HL-60 (cell line): ENCODE results near the gene TRMT44.
A peak's percentile ranks its signal among the peaks of the same experiment; 100 is the strongest.

Source experiments
- DNase-seq, 2 experiments: peaks; one replicate each; pipeline ENCODE4 v3.0.0-alpha.2; 2010 to 2020; ENCODE audit warnings: low read depth in 1 of 2, low spot score in 1 of 2
- H3K27ac ChIP-seq: fragments of 250-450 bp; sonication (Bioruptor Pico); replicated peaks from 2 replicates; pipeline ENCODE4 v1.5.1; 2020; ENCODE audit warnings: mild to moderate bottlenecking, moderate library complexity
- H3K27me3 ChIP-seq: fragments of 250-450 bp; sonication (Bioruptor Pico); 2 replicates; pipeline ENCODE4 v1.5.1; 2021; ENCODE audit warnings: mild to moderate bottlenecking, moderate library complexity; ENCODE audit not compliant: insufficient read depth, poor library complexity, severe bottlenecking
- H3K4me3 ChIP-seq: replicated peaks from 2 replicates; pipeline ENCODE4 v1.5.1; 2011; ENCODE audit warnings: mild to moderate bottlenecking, control low read depth, low read length; ENCODE audit not compliant: insufficient read depth
- GABPA ChIP-seq: IDR thresholded peaks from 2 replicates; pipeline ENCODE4 v1.6.1; 2012; ENCODE audit warnings: low read depth
- POLR2AphosphoS5 ChIP-seq: IDR thresholded peaks from 2 replicates; pipeline ENCODE4 v1.6.1; 2012; ENCODE audit warnings: low read depth
- SPI1 ChIP-seq: IDR thresholded peaks from 2 replicates; pipeline ENCODE4 v1.6.1; 2012; ENCODE audit warnings: low read depth, mild to moderate bottlenecking, borderline replicate concordance
- TF ChIP-seq, protein P1 (sequence below): IDR thresholded peaks from 2 replicates; pipeline ENCODE4 v1.6.1; 2012; ENCODE audit warnings: low read depth; ENCODE audit not compliant: insufficient replicate concordance
- TF ChIP-seq, protein P2 (sequence below): IDR thresholded peaks from one replicate; pipeline ENCODE4 v1.5.1; 2011; ENCODE audit warnings: low read length, control low read depth, inconsistent platforms; ENCODE audit not compliant: insufficient read depth

The TRMT44 gene

DNA sequence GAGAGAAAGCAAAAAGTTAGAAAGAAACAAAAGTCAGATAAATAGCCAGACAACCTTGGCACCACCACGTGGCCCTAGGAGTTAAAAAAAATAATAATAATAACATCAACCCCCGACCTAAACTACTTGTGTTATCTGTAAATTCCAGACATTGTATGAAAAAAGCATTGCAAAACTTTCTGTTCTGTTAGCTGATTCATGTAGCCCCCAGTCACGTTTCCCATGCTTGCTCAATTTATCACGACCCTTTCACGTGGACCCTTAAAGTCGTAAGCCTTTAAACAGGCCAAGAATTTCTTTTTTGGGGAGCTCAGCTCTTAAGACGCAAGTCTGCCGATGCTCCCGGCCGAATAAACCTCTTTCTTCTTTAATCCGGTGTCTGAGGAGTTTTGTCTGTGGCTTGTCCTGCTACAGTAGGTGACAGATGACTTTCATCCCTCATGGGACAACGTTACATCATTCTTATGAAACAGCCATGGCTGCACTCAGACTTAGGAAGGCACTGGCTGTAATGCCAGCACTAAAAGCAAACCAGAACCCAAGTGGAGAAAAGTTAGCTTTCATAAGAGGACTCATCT lies 574 bp upstream of the TRMT44 start:
- peak overlapping the region; percentile 87 for H3K27ac ChIP-seq
- DNase-seq = peak; percentile 61 to 77
- TF ChIP-seq POLR2AphosphoS5 = no peak
- TF ChIP-seq, protein P1, sequence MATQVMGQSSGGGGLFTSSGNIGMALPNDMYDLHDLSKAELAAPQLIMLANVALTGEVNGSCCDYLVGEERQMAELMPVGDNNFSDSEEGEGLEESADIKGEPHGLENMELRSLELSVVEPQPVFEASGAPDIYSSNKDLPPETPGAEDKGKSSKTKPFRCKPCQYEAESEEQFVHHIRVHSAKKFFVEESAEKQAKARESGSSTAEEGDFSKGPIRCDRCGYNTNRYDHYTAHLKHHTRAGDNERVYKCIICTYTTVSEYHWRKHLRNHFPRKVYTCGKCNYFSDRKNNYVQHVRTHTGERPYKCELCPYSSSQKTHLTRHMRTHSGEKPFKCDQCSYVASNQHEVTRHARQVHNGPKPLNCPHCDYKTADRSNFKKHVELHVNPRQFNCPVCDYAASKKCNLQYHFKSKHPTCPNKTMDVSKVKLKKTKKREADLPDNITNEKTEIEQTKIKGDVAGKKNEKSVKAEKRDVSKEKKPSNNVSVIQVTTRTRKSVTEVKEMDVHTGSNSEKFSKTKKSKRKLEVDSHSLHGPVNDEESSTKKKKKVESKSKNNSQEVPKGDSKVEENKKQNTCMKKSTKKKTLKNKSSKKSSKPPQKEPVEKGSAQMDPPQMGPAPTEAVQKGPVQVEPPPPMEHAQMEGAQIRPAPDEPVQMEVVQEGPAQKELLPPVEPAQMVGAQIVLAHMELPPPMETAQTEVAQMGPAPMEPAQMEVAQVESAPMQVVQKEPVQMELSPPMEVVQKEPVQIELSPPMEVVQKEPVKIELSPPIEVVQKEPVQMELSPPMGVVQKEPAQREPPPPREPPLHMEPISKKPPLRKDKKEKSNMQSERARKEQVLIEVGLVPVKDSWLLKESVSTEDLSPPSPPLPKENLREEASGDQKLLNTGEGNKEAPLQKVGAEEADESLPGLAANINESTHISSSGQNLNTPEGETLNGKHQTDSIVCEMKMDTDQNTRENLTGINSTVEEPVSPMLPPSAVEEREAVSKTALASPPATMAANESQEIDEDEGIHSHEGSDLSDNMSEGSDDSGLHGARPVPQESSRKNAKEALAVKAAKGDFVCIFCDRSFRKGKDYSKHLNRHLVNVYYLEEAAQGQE = no peak
- TF ChIP-seq, protein P2, sequence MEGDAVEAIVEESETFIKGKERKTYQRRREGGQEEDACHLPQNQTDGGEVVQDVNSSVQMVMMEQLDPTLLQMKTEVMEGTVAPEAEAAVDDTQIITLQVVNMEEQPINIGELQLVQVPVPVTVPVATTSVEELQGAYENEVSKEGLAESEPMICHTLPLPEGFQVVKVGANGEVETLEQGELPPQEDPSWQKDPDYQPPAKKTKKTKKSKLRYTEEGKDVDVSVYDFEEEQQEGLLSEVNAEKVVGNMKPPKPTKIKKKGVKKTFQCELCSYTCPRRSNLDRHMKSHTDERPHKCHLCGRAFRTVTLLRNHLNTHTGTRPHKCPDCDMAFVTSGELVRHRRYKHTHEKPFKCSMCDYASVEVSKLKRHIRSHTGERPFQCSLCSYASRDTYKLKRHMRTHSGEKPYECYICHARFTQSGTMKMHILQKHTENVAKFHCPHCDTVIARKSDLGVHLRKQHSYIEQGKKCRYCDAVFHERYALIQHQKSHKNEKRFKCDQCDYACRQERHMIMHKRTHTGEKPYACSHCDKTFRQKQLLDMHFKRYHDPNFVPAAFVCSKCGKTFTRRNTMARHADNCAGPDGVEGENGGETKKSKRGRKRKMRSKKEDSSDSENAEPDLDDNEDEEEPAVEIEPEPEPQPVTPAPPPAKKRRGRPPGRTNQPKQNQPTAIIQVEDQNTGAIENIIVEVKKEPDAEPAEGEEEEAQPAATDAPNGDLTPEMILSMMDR = no peak
- no peak for TF ChIP-seq GABPA
- no peak for TF ChIP-seq SPI1
- H3K4me3 ChIP-seq = peak overlapping the region; percentile 97
- H3K27me3 ChIP-seq = no peaks in the 10 kb centered on the region

DNA sequence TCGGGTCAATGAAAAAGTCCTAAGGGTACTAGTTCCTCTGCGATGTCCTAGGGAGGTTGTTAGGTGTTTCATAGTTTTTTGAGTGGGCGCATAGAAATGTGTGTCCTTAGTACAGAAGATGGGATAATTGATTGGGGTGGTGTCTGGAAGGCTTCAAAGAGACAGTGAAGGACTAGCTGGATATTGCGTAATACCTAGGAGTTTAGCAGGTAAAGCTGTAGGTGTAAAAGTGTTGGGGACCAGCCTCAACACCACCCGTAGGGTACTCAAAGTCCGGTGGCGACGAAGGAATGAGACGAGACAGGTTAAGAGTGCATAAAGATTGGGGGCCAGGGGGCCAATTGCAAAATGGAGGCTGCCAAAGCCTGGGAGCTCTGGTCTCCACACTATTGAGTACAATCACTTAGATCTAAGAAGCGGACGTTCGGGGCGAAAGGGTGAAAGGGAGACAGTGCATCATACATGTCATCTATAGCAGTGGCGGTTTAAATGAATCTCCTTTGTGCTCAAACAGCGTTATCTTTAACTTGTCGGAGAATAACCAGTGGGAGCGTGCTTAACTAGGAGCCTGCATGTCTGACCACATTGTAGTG lies 1.0 kb downstream of the TRMT44 start:
- no peak for DNase-seq
- no peaks in the 10 kb centered on the region for H3K27me3 ChIP-seq
- TF ChIP-seq, protein P1 = no peak
- TF ChIP-seq, protein P2 = no peak
- TF ChIP-seq SPI1 (no peak), GABPA (no peak)
- peak overlapping the region; percentile 97 for H3K4me3 ChIP-seq
- H3K27ac ChIP-seq = peak overlapping the region; percentile 87; the same call in 1 of the 2 replicates

DNA sequence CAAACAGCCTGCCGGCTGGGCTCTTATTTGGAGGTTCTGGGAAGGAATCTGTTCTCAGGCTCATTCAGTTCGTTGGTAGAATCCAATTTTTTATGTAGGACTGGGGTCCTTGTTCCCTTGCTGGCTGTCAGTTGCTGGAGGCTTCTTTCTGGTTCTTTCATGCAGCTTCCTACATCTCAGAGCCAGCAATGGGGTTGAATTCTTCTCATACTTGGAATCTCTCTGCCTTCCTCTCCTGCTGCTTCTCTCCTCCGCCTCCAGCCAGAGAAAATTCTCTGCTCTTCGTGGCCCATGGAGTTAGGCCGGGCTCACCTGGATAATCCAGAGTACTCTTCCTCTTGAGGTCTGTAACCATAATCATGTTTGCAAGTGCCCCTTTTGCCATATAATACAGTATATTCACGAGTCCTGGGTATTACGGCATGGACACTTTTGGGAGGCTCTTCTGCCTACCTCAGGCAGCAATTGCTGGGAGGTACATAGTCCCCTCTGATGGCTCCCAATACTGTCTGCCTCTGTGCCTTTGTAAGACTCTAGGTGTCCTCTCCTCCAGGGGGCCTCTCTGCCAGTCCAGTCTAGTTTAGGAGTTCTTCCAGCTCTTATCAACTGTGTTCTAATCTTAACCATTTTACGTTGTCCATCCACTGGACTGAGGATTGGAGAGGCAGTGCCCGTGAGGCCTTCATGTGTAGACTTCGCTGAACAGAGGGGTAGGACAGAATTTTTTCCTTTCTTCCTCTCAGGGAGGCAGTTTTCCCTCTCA lies 2.2 kb downstream of the TRMT44 start:
- no peak overlapping the region for H3K27ac ChIP-seq
- no peak overlapping the region for H3K4me3 ChIP-seq
- TF ChIP-seq SPI1 (no peak), POLR2AphosphoS5 (no peak), GABPA (no peak)
- TF ChIP-seq, protein P2 = no peak
- TF ChIP-seq, protein P1 = no peak
- no peaks in the 10 kb centered on the region for H3K27me3 ChIP-seq
- no peak for DNase-seq
